PC-9 (cell line): ENCODE data around the gene ZNF556. TPM values are rescaled to one million over a fixed set of nuclear protein-coding genes. Genes with fewer than 3 reads are reported as not detected.

Experiments
- BruUV-seq: library from RNA; stranded (reverse); fragments of 400-500 nt; replicated peaks from 2 replicates; lab custom pipeline; 2021; lab: Mats Ljungman, UMichigan
- CTCF ChIA-PET: fragments of 300-600 bp; sonication (Branson Sonifier 250); formaldehyde crosslinking; loops from one replicate; lab custom pipeline; 2022; ENCODE audit warnings: antibody characterized with exemption; lab: Charles Lee
- POLR2A ChIA-PET: fragments of 300-600 bp; sonication (Branson Sonifier 250); formaldehyde crosslinking; loops from one replicate; lab custom pipeline; 2022; ENCODE audit warnings: antibody characterized with exemption; ENCODE audit not compliant: unreplicated experiment; lab: Charles Lee
- DNase-seq, 2 experiments: peaks; one replicate each; pipeline versions ENCODE4 v3.0.0 to v3.0.0-alpha.2; 2015 to 2022; ENCODE audit warnings: mixed read lengths in 1 of 2
- H2AFZ ChIP-seq: fragments of 200-600 bp; sonication (generic); 2 replicates; pipeline ENCODE4 v1.8.1; 2017; ENCODE audit warnings: antibody characterized with exemption
- H3F3A ChIP-seq: fragments of 200-600 bp; sonication (generic); 2 replicates; pipeline ENCODE4 v1.8.1; 2017; ENCODE audit warnings: antibody characterized with exemption, mild to moderate bottlenecking, low read depth; ENCODE audit not compliant: insufficient read depth
- H3K27ac ChIP-seq: fragments of 200-600 bp; sonication (generic); 2 replicates; pipeline ENCODE4 v1.6.1; 2016; ENCODE audit warnings: mixed run types
- H3K27me3 ChIP-seq: fragments of 200-600 bp; sonication (generic); 2 replicates; pipeline ENCODE4 v1.6.1; 2016; ENCODE audit warnings: low read depth, mixed run types; ENCODE audit not compliant: insufficient read depth
- H3K36me3 ChIP-seq: fragments of 200-600 bp; sonication (generic); 2 replicates; pipeline ENCODE4 v1.6.1; 2016; ENCODE audit warnings: low read depth, mixed run types
- H3K4me1 ChIP-seq: fragments of 200-600 bp; sonication (generic); replicated peaks from 2 replicates; pipeline ENCODE4 v1.6.1; 2016; ENCODE audit warnings: mixed run types; ENCODE audit not compliant: insufficient read depth
- H3K4me2 ChIP-seq: fragments of 200-600 bp; sonication (generic); 2 replicates; pipeline ENCODE4 v1.6.1; 2017; ENCODE audit warnings: mixed run types
- H3K4me3 ChIP-seq: fragments of 200-600 bp; sonication (generic); 2 replicates; pipeline ENCODE4 v1.6.1; 2016; ENCODE audit warnings: mixed run types
- H3K79me2 ChIP-seq: fragments of 200-600 bp; sonication (generic); 2 replicates; pipeline ENCODE4 v1.6.1; 2017; ENCODE audit warnings: low read depth, mixed run types
- H3K9me2 ChIP-seq: fragments of 200-600 bp; sonication (generic); 2 replicates; pipeline ENCODE4 v1.8.1; 2017; ENCODE audit warnings: mild to moderate bottlenecking; ENCODE audit not compliant: insufficient read depth
- H3K9me3 ChIP-seq: fragments of 200-600 bp; sonication (generic); 2 replicates; pipeline ENCODE4 v1.8.1; 2016; ENCODE audit warnings: low read depth; ENCODE audit not compliant: insufficient read depth
- H4K20me1 ChIP-seq: fragments of 200-600 bp; sonication (generic); 2 replicates; pipeline ENCODE4 v1.8.1; 2017; ENCODE audit not compliant: insufficient read depth
- EZH2 ChIP-seq: fragments of 200-600 bp; sonication (generic); IDR thresholded peaks from 2 replicates; pipeline ENCODE4 v1.8.0; 2017; ENCODE audit warnings: antibody characterized with exemption, low read depth
- intact Hi-C: fragments of 100-400 bp; cut with micrococcal nuclease; formaldehyde crosslinking; loops from one replicate; pipeline ENCODE4 v1.10.0; 2022; ENCODE audit not compliant: unreplicated experiment
- total RNA-seq: library from RNA; stranded (reverse); gene quantifications from 2 replicates; pipeline ENCODE4 v1.2.3, GENCODE V29; 2021
- TF ChIP-seq, protein P1 (sequence below): fragments of 200-600 bp; sonication (generic); conservative IDR thresholded peaks from 2 replicates; pipeline ENCODE4 v1.6.1; 2017; ENCODE audit warnings: mixed run types, antibody characterized with exemption, mild to moderate bottlenecking, moderate library complexity

The ZNF556 gene
- total RNA-seq, 1 experiment from 2014 or later = not detected

DNA sequence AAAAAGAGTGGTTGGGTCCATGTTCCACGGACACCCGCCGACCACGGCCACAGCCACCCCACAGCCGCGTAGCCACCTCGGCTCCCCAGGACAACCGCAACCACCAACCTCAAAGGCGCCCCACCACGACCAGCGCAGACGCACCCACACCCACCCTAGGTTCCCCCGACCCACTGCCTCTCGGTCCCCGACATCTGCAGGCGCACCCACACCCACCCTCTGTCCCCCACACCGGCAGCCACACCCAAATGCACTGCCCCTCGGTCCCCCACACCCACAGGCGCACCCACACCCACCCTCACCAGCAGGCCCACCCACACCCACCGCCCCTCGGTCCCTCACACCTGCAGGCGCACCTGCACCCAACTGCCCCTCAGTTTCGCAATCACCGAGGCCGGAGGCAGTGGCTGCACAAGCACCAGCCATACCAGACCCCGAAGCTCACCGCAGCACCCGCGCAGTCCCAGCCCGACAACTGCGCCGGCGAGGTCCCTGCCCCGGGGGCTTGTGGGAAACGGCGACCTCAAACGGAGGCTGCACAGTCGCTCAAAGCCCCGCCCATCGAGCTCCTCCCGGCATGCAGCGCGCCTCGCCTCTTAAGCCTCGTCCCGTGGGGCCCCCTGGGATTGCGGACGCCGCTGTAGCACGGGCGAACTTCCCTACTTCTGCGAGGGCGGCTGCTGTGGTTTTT is 59.4 kb downstream of the ZNF556 start:
- Histone ChIP-seq H4K20me1 (no peaks in the 10 kb centered on the region), H3K79me2 (no peaks in the 10 kb centered on the region), H3K9me2 (no peaks in the 10 kb centered on the region), H3K36me3 (no peaks in the 10 kb centered on the region), H3F3A (no peaks in the 10 kb centered on the region), H3K4me1 (no peaks in the 10 kb centered on the region), H2AFZ (no peak overlapping the region), H3K27ac (no peak overlapping the region), H3K27me3 (no peaks in the 10 kb centered on the region), H3K4me2 (no peak overlapping the region), H3K9me3 (no peaks in the 10 kb centered on the region; the same call in 1 of the 2 replicates), H3K4me3 (no peak overlapping the region)
- DNase-seq = no peak
- TF ChIP-seq, protein P1, sequence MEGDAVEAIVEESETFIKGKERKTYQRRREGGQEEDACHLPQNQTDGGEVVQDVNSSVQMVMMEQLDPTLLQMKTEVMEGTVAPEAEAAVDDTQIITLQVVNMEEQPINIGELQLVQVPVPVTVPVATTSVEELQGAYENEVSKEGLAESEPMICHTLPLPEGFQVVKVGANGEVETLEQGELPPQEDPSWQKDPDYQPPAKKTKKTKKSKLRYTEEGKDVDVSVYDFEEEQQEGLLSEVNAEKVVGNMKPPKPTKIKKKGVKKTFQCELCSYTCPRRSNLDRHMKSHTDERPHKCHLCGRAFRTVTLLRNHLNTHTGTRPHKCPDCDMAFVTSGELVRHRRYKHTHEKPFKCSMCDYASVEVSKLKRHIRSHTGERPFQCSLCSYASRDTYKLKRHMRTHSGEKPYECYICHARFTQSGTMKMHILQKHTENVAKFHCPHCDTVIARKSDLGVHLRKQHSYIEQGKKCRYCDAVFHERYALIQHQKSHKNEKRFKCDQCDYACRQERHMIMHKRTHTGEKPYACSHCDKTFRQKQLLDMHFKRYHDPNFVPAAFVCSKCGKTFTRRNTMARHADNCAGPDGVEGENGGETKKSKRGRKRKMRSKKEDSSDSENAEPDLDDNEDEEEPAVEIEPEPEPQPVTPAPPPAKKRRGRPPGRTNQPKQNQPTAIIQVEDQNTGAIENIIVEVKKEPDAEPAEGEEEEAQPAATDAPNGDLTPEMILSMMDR = no peak
- TF ChIP-seq EZH2 = no peak
- intact Hi-C loops = no loop called here
- BruUV-seq = no TSS peak
- ChIA-PET POLR2A (no interaction called here), CTCF (no interaction called here)

DNA sequence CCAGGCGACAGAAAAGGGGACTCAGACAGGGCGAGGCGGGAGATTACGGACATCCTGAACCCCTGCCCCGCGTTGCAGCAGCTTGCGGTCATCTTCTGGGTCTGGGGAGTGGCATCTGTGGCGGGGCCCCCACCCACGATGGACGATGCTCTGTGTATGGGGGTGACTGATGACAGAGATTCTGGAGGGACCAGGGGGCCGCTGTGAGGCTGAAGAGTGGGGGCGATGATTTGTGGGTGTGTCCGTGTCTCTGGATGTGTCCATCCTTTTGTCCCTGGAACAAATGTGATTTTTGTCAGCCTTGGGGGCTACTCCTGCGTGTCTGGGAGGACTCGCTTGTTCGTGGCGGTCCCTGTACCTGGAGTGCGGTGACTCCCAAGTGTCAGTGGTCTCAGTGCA is 59.9 kb downstream of the ZNF556 start:
- no peaks in the 10 kb centered on the region for H3F3A ChIP-seq
- POLR2A ChIA-PET = no interaction called here
- intact Hi-C loops = no loop called here
- no peak overlapping the region for H3K27ac ChIP-seq
- H3K79me2 ChIP-seq = no peaks in the 10 kb centered on the region
- no peaks in the 10 kb centered on the region for H3K9me2 ChIP-seq
- H2AFZ ChIP-seq = no peak overlapping the region
- no peaks in the 10 kb centered on the region for H3K36me3 ChIP-seq
- DNase-seq = no peak
- no peaks in the 10 kb centered on the region for H4K20me1 ChIP-seq
- H3K4me3 ChIP-seq = no peak overlapping the region
- H3K4me1 ChIP-seq = no peaks in the 10 kb centered on the region
- CTCF ChIA-PET = no interaction called here
- no peaks in the 10 kb centered on the region for H3K27me3 ChIP-seq
- no peaks in the 10 kb centered on the region; the same call in 1 of the 2 replicates for H3K9me3 ChIP-seq
- no TSS peak for BruUV-seq
- no peak overlapping the region for H3K4me2 ChIP-seq
- TF ChIP-seq, protein P1 = no peak
- TF ChIP-seq EZH2 = no peak

Other genes starting within 250 kb of the ZNF556 start
- gene GNG7, start 164.6 kb upstream of the ZNF556 start, total RNA-seq = 2.8 and 3.0 TPM in 2 replicates
- 0.57 and 1.0 TPM in 2 replicates for gene DIRAS1, start 146.0 kb upstream of the ZNF556 start, total RNA-seq
- gene SLC39A3, start 127.3 kb upstream of the ZNF556 start, total RNA-seq = 21.6 and 25.3 TPM in 2 replicates
- 35.1 and 40.7 TPM in 2 replicates for gene SGTA, start 84.1 kb upstream of the ZNF556 start, total RNA-seq
- gene THOP1, start 81.8 kb upstream of the ZNF556 start, total RNA-seq = 83.2 and 85.8 TPM in 2 replicates
- gene ZNF554, start 47.5 kb upstream of the ZNF556 start, total RNA-seq = 3.3 and 5.6 TPM in 2 replicates
- 1.2 and 2.2 TPM in 2 replicates for gene ZNF555, start 25.9 kb upstream of the ZNF556 start, total RNA-seq
- 2.6 TPM in 2 replicates for gene ZNF57, start 33.6 kb downstream of the ZNF556 start, total RNA-seq
- 2.1 and 2.5 TPM in 2 replicates for gene ZNF77, start 77.6 kb downstream of the ZNF556 start, total RNA-seq
- 0.90 and 1.1 TPM in 2 replicates for gene TLE6, start 110.2 kb downstream of the ZNF556 start, total RNA-seq
- 13.7 and 21.8 TPM in 2 replicates for gene TLE2, start 161.9 kb downstream of the ZNF556 start, total RNA-seq
- 210 and 217 TPM in 2 replicates for gene TLE5, start 195.2 kb downstream of the ZNF556 start, total RNA-seq
- 36.9 and 38.8 TPM in 2 replicates for gene GNA11, start 227.0 kb downstream of the ZNF556 start, total RNA-seq